ENCODE data around the gene DROSHA.
"Not testable (repeated sequence)": the region's sequence is repeated elsewhere in the genome, so short reads cannot be mapped to it uniquely, and the experiment has no call there.

The DROSHA gene

GRCh38 chr5:31421806-31422586 lies 109.9 kb downstream of the DROSHA start:
- DNase-seq (ENCODE audit: low spot score) = no peak
- no peak for FAIRE-seq

GRCh38 chr5:31417512-31417911 lies 114.4 kb downstream of the DROSHA start:
- FAIRE-seq = no peak

GRCh38 chr5:31416547-31416946 lies 115.3 kb downstream of the DROSHA start:
- no peak for DNase-seq (ENCODE audit: low spot score)
- no peak for FAIRE-seq

More at GRCh38 chr5:31417512-31417911, 114.4 kb downstream of the DROSHA start:
- no peak for DNase-seq (ENCODE audit: low spot score)

GRCh38 chr5:31415960-31416359 lies 115.9 kb downstream of the DROSHA start:
- FAIRE-seq (no peak), DNase-seq (ENCODE audit: low spot score) (no peak)

GRCh38 chr5:31415009-31415923 lies 116.6 kb downstream of the DROSHA start:
- DNase-seq (ENCODE audit: low spot score) = no peak
- no peak for FAIRE-seq

GRCh38 chr5:31413030-31413812 lies 118.7 kb downstream of the DROSHA start:
- DNase-seq (ENCODE audit: low spot score) = no peak
- no peak for FAIRE-seq

GRCh38 chr5:31412324-31412723 lies 119.6 kb downstream of the DROSHA start:
- no peak for DNase-seq (ENCODE audit: low spot score)
- no peak for FAIRE-seq

- no peak for FAIRE-seq
- no peak for DNase-seq (ENCODE audit: low spot score)
These were observed 121.8 kb downstream of the DROSHA start for GRCh38 chr5:31410089-31410488.

- peak; percentile 73 for DNase-seq (ENCODE audit: low spot score)
These were observed 123.1 kb downstream of the DROSHA start for GRCh38 chr5:31408814-31409213.

GRCh38 chr5:31407921-31408693 lies 123.8 kb downstream of the DROSHA start:
- peak; percentile 63 for FAIRE-seq
- DNase-seq (ENCODE audit: low spot score) = peak; percentile 51

More at GRCh38 chr5:31408814-31409213, 123.1 kb downstream of the DROSHA start:
- peak; percentile 68 for FAIRE-seq

GRCh38 chr5:31404325-31404724 lies 127.6 kb downstream of the DROSHA start:
- FAIRE-seq = no peak

GRCh38 chr5:31401691-31402090 lies 130.2 kb downstream of the DROSHA start:
- FAIRE-seq (no peak), DNase-seq (ENCODE audit: low spot score) (no peak)

More at GRCh38 chr5:31404325-31404724, 127.6 kb downstream of the DROSHA start:
- DNase-seq (ENCODE audit: low spot score) = no peak

GRCh38 chr5:31397926-31398557 lies 133.9 kb downstream of the DROSHA start:
- DNase-seq (ENCODE audit: low spot score) = no peak
- no peak for FAIRE-seq

GRCh38 chr5:31396611-31397295 lies 135.1 kb downstream of the DROSHA start:
- FAIRE-seq (no peak), DNase-seq (ENCODE audit: low spot score) (no peak)

- not testable (repeated sequence) for FAIRE-seq; DNase-seq (ENCODE audit: low spot score)
These were observed 136.3 kb downstream of the DROSHA start for GRCh38 chr5:31395450-31396045.

GRCh38 chr5:31393126-31393525 lies 138.8 kb downstream of the DROSHA start:
- DNase-seq (ENCODE audit: low spot score) (no peak), FAIRE-seq (no peak)

GRCh38 chr5:31392061-31392460 lies 139.8 kb downstream of the DROSHA start:
- FAIRE-seq = no peak

GRCh38 chr5:31390256-31390655 lies 141.6 kb downstream of the DROSHA start:
- FAIRE-seq (no peak), DNase-seq (ENCODE audit: low spot score) (no peak)

More at GRCh38 chr5:31392061-31392460, 139.8 kb downstream of the DROSHA start:
- DNase-seq (ENCODE audit: low spot score) = no peak

Data from RCC 7860 (cell line).